Uterus (tissue), 2 donors: Measurements from ENCODE around the gene TINAGL1.

ENCODE experiments used
- POLR2A ChIP-seq, 2 donors: fragments of 450-650 bp; IDR thresholded peaks; one replicate each; pipeline ENCODE4 v1.6.1; 2016; ENCODE audit warnings: antibody characterized with exemption in 2 of 2, mild to moderate bottlenecking in 1 of 2, moderate library complexity in 1 of 2
- TF ChIP-seq, protein P1 (sequence below), 4 experiments: fragments of 200-600 bp in 2 of 4; fragments of 450-650 bp in 2 of 4; sonication (generic) in 2 of 4; IDR thresholded peaks; one replicate each; pipeline ENCODE4 v1.5.1; 2016 to 2019; ENCODE audit warnings: antibody characterized with exemption in 4 of 4, mild to moderate bottlenecking in 2 of 4, moderate library complexity in 1 of 4

DNA sequence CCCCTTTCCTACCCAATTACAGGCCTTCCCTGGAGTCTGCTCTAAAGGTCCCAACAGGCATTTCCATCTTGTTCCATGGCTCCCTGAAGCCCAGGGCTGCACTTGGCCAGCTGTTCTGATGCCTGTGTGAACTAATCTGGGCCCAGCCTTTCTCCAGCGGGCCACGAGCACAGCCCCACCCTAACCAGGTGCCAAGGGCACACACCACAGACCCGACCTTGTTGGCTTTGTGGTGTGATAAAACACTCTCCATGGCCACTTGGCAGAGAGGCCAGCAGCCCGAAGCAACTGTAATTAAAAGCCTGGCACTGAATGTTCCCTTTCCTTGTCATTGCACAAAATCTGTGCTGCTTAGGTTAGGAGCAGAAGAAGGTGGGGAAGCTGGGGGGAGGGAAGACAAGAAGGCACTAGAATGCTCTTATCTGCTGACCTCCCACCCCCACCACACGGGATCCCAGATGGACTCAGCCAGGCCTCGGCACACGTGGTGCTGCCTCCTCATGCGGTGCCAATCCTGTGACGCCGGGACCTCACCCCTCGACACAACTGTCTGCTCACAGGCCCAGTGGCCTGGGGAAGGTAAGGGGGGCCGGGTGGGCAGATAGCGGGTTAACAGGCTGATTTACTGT is 51.1 kb downstream of the TINAGL1 start:
- TF ChIP-seq, protein P1, sequence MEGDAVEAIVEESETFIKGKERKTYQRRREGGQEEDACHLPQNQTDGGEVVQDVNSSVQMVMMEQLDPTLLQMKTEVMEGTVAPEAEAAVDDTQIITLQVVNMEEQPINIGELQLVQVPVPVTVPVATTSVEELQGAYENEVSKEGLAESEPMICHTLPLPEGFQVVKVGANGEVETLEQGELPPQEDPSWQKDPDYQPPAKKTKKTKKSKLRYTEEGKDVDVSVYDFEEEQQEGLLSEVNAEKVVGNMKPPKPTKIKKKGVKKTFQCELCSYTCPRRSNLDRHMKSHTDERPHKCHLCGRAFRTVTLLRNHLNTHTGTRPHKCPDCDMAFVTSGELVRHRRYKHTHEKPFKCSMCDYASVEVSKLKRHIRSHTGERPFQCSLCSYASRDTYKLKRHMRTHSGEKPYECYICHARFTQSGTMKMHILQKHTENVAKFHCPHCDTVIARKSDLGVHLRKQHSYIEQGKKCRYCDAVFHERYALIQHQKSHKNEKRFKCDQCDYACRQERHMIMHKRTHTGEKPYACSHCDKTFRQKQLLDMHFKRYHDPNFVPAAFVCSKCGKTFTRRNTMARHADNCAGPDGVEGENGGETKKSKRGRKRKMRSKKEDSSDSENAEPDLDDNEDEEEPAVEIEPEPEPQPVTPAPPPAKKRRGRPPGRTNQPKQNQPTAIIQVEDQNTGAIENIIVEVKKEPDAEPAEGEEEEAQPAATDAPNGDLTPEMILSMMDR (IDR thresholded peaks at IDR 0.05): no peak
- no peak for TF ChIP-seq POLR2A (IDR thresholded peaks at IDR 0.05)
